ENCODE data around the gene KIF21B. TPM values are rescaled to one million over a fixed set of nuclear protein-coding genes. Genes with fewer than 3 reads are reported as not detected.

Gene KIF21B
- total and polyA plus RNA-seq, 2 of the 8 experiments (the other 6 are each of a cell fraction or from before 2014, with no cell fraction given): 10.8 to 26.5 TPM

DNA sequence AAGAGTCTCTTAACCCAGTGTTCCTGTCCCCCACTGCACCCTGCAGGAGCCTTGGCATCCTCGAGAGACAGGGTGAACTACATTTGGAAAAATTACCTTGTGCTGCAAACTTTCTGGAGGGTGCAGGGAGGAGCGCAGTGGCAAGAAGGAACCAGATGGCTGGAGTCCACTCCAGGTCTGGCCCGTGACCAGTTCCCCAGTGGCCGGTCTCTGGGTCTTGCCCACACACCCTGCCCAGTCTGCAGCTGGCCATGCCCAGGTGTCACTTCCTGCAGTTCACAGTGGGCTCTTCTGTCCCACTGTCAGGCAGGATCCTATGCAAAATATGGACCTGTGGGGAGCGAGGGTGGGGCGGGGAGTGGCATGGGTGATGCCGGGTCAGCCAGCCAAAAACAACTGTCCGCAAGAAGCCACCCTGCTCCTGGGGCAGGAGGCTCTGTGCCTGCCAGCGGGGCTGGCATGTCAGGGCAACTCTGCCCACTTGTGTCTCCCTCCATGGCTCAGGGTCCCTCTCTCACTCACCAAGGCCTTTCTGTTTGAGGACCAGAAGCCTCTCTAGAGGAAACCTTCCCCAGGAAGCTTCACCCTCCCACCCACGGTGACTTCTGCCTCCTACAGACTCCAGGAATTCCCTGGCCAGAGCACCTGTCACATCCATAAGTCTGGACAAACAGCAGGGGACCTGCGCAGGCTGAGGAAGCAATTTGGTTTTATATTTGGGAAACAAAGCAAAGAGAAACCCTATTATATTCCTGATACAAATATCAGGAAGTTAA, 55.6 kb downstream of the KIF21B start (continued):
- TF ChIP-seq, protein P1, sequence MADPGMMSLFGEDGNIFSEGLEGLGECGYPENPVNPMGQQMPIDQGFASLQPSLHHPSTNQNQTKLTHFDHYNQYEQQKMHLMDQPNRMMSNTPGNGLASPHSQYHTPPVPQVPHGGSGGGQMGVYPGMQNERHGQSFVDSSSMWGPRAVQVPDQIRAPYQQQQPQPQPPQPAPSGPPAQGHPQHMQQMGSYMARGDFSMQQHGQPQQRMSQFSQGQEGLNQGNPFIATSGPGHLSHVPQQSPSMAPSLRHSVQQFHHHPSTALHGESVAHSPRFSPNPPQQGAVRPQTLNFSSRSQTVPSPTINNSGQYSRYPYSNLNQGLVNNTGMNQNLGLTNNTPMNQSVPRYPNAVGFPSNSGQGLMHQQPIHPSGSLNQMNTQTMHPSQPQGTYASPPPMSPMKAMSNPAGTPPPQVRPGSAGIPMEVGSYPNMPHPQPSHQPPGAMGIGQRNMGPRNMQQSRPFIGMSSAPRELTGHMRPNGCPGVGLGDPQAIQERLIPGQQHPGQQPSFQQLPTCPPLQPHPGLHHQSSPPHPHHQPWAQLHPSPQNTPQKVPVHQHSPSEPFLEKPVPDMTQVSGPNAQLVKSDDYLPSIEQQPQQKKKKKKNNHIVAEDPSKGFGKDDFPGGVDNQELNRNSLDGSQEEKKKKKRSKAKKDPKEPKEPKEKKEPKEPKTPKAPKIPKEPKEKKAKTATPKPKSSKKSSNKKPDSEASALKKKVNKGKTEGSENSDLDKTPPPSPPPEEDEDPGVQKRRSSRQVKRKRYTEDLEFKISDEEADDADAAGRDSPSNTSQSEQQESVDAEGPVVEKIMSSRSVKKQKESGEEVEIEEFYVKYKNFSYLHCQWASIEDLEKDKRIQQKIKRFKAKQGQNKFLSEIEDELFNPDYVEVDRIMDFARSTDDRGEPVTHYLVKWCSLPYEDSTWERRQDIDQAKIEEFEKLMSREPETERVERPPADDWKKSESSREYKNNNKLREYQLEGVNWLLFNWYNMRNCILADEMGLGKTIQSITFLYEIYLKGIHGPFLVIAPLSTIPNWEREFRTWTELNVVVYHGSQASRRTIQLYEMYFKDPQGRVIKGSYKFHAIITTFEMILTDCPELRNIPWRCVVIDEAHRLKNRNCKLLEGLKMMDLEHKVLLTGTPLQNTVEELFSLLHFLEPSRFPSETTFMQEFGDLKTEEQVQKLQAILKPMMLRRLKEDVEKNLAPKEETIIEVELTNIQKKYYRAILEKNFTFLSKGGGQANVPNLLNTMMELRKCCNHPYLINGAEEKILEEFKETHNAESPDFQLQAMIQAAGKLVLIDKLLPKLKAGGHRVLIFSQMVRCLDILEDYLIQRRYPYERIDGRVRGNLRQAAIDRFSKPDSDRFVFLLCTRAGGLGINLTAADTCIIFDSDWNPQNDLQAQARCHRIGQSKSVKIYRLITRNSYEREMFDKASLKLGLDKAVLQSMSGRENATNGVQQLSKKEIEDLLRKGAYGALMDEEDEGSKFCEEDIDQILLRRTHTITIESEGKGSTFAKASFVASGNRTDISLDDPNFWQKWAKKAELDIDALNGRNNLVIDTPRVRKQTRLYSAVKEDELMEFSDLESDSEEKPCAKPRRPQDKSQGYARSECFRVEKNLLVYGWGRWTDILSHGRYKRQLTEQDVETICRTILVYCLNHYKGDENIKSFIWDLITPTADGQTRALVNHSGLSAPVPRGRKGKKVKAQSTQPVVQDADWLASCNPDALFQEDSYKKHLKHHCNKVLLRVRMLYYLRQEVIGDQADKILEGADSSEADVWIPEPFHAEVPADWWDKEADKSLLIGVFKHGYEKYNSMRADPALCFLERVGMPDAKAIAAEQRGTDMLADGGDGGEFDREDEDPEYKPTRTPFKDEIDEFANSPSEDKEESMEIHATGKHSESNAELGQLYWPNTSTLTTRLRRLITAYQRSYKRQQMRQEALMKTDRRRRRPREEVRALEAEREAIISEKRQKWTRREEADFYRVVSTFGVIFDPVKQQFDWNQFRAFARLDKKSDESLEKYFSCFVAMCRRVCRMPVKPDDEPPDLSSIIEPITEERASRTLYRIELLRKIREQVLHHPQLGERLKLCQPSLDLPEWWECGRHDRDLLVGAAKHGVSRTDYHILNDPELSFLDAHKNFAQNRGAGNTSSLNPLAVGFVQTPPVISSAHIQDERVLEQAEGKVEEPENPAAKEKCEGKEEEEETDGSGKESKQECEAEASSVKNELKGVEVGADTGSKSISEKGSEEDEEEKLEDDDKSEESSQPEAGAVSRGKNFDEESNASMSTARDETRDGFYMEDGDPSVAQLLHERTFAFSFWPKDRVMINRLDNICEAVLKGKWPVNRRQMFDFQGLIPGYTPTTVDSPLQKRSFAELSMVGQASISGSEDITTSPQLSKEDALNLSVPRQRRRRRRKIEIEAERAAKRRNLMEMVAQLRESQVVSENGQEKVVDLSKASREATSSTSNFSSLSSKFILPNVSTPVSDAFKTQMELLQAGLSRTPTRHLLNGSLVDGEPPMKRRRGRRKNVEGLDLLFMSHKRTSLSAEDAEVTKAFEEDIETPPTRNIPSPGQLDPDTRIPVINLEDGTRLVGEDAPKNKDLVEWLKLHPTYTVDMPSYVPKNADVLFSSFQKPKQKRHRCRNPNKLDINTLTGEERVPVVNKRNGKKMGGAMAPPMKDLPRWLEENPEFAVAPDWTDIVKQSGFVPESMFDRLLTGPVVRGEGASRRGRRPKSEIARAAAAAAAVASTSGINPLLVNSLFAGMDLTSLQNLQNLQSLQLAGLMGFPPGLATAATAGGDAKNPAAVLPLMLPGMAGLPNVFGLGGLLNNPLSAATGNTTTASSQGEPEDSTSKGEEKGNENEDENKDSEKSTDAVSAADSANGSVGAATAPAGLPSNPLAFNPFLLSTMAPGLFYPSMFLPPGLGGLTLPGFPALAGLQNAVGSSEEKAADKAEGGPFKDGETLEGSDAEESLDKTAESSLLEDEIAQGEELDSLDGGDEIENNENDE (IDR thresholded peaks at IDR 0.05; ENCODE audit: insufficient replicate concordance, low read length): no peak
- TF ChIP-seq RBBP5 (IDR thresholded peaks at IDR 0.05; ENCODE audit: borderline replicate concordance, low read depth, low read length): no peak
- TF ChIP-seq BCL11A (IDR thresholded peaks at IDR 0.05; ENCODE audit: low read depth in 2 of 2, low read length in 2 of 2): no peak
- TF ChIP-seq SP2 (IDR thresholded peaks at IDR 0.05; ENCODE audit: low read length): no peak
- no peak for TF ChIP-seq SP4 (IDR thresholded peaks at IDR 0.05; ENCODE audit: low read length)
- TF ChIP-seq RXRA (IDR thresholded peaks at IDR 0.05; ENCODE audit: insufficient read depth, low read depth, low read length): no peak
- TF ChIP-seq POU5F1 (IDR thresholded peaks at IDR 0.05; ENCODE audit: low read depth, low read length): no peak
